GM10266 (cell line): ENCODE measurements around the gene ACACB.

Source experiments
- DNase-seq: peaks from one replicate; pipeline ENCODE4 v3.0.0; 2012; ENCODE audit errors: extremely low spot score
- TF ChIP-seq, protein P1 (sequence below): IDR thresholded peaks from 2 replicates; pipeline ENCODE4 v1.5.1; 2012; ENCODE audit warnings: mild to moderate bottlenecking, low read depth; ENCODE audit not compliant: control insufficient read depth, insufficient read depth; ENCODE audit errors: missing control alignments

ACACB gene

DNA sequence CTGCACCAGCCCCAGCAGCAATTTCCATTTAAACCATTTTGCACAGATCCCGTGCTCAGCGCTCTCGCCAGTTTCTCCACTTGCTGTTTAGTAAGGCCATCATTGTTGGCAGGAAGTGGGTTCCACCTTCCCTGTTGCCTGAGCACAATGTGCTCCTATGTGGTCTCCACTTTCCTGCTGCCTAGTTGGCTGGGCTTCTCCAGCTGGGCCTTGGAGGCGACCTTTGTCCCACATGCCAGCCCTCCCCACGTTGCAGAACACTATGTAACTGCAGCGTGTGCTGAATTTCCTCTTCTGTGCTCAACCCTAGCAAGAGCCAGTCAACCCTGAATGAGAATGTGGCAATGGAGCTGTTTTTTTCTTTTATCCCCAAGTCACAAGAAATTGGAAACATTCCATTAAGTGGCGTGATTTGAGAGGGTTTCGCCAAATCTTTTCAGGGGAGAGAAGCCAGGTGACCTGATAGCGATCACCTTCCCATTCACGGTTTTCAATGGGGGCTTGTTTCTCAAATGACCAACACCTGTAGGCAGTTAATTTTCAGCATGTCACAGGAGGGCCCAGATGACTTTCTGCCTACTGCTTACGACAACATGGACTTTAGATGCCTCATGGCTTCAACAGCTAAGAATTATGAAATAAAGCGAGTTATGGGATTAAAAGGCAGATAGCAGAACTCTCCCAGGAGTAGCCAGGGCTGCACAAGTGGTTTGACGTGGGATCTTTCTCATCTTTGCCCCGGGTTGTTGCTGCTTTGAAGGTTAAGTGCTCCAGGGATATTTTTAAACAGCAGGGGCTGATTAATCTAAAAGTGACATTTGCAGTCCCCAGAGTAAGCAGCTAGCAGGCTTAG lies at the start of gene ACACB:
Gene ACACB (plus strand): TSS at position 830 of the 853 bp plus-strand sequence. CDS start 22,819 bp downstream, outside the sequence.
- no peak for DNase-seq
- TF ChIP-seq, protein P1, sequence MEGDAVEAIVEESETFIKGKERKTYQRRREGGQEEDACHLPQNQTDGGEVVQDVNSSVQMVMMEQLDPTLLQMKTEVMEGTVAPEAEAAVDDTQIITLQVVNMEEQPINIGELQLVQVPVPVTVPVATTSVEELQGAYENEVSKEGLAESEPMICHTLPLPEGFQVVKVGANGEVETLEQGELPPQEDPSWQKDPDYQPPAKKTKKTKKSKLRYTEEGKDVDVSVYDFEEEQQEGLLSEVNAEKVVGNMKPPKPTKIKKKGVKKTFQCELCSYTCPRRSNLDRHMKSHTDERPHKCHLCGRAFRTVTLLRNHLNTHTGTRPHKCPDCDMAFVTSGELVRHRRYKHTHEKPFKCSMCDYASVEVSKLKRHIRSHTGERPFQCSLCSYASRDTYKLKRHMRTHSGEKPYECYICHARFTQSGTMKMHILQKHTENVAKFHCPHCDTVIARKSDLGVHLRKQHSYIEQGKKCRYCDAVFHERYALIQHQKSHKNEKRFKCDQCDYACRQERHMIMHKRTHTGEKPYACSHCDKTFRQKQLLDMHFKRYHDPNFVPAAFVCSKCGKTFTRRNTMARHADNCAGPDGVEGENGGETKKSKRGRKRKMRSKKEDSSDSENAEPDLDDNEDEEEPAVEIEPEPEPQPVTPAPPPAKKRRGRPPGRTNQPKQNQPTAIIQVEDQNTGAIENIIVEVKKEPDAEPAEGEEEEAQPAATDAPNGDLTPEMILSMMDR = no peak

DNA sequence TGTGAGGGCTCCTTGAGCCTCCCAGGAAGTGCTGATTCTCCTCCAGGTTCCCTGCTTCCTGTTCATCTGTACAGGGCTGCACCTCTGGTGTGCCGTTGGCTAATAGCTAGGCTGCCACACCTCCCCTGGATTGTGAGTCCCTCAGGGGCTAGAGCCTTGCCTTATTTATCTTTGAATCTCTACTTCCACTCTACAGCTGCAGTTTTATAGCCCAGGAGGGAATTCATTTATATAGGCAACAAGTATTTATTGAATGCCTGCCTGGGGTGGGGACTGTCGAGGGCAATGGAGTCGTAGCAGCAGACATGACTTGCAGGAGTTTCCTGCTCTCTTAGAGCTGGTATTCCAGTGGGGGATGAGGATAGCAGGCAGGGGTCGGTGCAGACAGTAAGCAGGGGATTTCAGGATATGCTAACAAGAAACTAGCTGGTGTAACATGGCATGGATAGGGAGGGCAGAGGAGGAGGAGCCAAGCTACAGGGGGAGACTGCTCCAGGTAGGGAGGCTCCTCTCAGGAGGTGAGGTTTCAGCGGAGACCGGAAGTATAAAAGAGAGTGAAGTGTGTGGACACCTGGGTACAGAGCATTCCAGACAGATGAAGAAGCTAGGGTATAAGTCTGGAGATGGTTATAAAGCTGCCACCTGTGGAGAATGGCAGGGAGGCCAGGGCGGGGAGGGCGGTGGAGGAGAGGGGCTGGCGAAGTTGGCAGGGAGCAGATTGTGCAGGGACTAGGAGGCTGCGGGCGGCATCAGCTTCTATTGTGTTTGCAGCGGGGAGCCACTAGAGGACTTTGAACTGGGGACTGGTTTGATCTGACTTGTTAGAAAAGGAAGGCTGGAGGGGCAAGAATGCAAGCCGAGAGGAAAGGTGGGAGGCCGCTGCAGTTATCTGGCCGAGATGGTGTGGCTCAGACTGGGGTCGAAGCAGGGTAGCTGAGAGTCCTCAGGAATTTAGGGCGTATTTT lies 46.8 kb upstream of the ACACB start:
- TF ChIP-seq, protein P1 = no peak
- DNase-seq = no peak

DNA sequence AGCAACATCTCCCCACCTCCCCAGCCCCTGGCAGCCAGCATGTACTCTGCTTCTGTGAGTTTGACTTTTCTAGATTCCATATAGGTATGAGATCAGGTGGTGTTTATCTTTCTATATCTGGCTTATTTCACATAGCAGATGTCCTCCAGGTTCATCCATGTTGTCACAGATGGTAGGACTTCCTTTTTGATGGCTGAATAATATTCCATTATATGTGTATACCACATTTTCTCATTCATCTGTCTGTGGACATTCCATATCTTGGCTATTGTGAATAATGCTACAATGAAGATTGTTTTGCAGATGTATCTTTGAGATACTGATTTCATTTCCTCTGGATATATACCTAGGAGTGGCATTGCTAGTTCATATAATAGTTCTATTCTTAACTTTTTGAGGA lies 41.5 kb upstream of the ACACB start:
- no peak for DNase-seq
- TF ChIP-seq, protein P1 = no peak

GRCh38 chr12:109082751-109083150 lies 33.6 kb upstream of the ACACB start:
- TF ChIP-seq, protein P1 = no peak
- DNase-seq = no peak

GRCh38 chr12:109084425-109084824 lies 32.0 kb upstream of the ACACB start:
- TF ChIP-seq, protein P1 = no peak
- no peak for DNase-seq

DNA sequence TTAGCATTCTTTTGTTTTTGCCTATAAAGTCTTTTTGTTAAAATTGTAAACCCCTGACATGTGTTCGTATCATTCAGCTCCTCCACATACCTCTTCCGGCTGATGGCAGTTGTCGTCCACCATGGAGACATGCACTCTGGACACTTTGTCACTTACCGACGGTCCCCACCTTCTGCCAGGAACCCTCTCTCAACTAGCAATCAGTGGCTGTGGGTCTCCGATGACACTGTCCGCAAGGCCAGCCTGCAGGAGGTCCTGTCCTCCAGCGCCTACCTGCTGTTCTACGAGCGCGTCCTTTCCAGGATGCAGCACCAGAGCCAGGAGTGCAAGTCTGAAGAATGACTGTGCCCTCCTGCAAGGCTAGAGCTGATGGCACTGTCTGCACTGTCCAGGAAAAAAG lies 30.8 kb upstream of the ACACB start:
- DNase-seq = no peak
- TF ChIP-seq, protein P1 = no peak

GRCh38 chr12:109087250-109087649 lies 29.1 kb upstream of the ACACB start:
- DNase-seq = no peak
- TF ChIP-seq, protein P1 = no peak
